CD4-positive, alpha-beta T cell treated with Interleukin-15 for 1 hour (primary cell): Measurements from ENCODE around the gene ZBTB7C.

Experiments used
- DNase-seq: peaks from one replicate; pipeline ENCODE4 v3.0.0-alpha.2; 2020

ZBTB7C gene

DNA sequence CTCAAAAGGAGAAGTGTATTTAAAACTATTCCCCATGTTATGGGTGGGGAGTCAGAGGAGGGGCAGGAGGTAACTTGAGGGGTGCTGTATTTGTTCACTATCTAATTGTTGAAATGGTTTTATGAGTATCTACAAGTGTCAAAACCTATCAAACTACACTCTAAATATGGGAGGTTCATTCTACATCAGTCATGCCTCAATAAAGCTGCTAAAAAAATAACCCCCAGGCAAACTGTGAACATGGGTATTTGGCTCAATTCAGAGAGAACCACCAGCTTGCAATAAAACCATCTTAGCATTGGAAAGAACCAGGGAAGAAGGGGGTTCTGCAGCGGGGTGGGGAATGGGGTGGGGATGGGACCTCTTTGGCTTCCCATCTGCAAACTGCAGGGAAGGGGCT lies 302.7 kb downstream of the ZBTB7C start:
- DNase-seq, result no peak

DNA sequence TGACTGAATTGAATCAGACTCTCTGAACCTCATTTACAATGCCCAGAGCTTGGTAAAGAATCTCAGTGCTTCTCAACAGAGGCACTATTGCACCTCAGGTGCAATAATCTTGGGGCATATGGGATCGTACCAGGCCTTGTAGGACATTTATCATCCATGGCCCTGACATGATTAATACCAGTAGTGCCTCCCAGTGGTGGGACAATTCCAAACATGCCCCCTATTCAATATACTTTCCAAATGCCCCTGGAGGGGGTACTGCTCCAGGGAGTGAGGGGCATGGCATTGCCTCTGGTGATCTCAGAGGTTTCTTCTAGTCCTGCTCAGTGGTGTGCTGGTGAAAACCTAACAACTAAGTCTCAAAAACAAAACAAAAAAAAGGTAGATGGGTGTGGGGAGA lies 303.9 kb downstream of the ZBTB7C start:
- DNase-seq, result no peak

DNA sequence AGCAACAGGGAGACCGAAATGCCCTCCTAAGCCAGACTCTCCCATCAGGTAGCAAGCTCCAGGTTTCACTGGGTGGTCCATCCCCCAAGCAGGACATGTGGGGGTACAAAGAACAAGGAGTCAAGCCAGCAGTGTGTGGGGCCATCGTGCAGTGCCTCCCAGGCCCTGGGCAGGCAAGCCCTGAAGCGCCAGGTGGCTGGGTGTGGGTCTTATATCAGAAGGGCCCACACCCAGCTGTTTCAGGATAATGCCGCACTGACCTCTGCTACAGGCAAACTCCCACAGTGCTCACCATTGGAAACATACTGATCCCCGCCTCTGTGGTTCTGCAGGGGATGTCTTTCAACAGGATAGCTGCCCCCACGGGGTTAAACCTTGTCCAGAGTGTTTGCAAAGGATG lies 304.5 kb downstream of the ZBTB7C start:
- no peak for DNase-seq

DNA sequence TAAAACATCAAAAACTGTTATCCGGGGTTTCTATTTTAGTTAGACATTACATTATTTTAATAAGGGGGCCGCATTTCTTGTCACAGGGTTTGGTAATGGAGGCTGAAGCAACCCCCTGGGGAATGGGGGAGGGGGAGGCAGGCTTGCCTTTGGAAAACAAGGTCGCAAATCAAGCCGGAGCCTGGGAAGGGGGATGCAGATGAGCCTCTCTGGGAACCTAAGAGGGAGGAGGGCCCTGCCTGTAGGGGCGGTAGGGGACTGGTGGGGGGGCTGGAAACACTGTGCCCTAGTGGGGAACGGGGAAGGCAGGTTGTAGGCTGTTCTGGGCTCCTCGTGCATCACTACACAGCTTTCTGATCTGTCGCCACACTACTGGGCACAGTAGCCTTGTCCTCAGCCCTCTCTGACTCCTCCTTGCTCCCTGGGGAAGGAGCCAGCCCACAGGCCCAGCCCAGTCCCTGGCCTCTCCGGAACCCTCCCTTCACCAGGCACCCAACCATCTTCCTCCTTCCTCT lies 308.5 kb downstream of the ZBTB7C start:
- DNase-seq, result no peak

DNA sequence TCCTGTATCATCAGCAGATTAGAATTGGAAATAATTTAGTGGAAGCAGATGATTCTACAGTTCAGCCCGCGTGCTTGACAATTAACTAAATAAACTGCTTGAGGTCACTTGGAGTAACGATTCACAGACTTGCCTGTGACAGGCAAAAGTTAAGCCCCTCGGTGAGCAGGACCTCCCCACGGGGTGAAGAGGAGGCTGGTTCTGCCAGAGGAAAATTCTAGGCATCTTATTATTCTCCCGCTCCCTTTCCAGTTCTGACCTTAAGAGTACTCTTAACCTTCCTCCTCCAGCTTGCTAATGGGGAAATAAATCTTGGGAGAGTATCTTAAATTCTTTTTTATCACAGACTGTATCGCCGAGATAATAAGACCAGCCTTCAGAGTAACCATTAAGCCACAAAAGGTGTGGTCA lies 309.0 kb downstream of the ZBTB7C start:
- no peak for DNase-seq

DNA sequence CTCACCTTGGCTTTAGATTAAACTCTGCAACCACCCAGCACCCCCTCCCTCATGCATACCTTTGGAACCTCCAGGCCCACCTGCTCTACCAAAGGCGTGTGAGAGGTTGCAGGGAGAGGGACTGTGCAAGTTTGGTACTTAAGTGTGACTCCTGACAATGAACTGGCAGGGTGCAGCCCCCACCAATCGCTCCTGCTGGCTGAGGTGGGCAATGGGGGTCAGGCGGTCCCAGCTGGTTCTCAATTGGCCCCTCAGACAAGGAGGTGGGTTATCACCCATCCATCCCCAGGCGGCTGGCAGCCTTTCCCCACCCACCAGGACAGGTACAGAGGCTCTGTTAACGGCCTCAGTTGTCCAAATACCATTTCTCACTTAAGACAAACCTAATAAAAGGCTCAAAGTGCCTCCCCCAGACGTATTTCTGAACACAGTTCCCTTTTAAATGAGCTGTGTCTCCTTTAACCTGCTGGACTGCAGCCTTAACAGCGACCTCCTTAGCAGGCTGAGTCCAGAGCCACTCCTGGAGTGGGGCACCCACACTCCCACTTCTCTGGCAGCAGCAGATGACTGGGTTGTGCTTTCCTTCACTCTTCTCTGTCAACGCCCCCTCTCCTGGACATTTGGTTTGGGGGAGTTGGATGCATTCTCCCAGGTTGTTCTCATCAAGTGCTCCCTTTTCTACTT lies 309.6 kb downstream of the ZBTB7C start:
- no peak for DNase-seq

DNA sequence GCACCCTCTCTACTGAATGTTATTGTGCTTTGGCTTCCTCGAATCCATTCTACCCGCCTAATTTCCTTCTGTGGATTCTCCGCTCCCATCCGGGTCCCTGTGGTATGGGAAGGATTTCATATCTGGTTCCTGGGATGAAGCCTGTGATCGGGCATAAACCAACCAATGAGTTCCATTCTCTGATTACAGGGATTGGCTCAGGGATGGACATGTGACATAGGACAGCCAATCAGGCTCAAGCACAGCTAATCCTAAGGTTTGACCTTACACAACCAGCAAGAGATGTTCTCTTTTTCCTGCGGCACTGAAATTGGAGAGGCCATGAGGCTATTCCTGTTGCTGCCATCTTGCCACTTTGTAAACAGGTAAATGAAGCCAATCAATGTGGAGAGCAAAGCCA lies 310.6 kb downstream of the ZBTB7C start:
- no peak for DNase-seq

DNA sequence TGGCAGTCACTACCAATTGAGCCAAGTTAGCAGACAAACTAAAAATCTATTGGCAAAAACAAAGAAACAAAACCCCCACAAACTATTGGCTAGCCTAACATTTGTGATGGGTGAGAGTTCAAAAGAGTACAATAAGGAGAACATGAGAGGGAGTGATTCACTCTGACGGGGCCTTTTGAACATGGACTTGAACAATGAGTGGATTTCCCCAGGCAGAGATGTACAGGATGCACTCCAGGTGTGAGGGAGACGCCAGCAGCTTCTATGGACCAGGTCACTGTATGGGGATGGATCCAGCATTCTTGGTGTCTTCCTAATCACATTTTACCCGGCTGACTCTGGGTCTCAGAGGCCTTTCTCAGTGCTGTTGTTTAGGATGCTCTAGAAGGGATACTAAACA lies 311.2 kb downstream of the ZBTB7C start:
- no peak for DNase-seq

DNA sequence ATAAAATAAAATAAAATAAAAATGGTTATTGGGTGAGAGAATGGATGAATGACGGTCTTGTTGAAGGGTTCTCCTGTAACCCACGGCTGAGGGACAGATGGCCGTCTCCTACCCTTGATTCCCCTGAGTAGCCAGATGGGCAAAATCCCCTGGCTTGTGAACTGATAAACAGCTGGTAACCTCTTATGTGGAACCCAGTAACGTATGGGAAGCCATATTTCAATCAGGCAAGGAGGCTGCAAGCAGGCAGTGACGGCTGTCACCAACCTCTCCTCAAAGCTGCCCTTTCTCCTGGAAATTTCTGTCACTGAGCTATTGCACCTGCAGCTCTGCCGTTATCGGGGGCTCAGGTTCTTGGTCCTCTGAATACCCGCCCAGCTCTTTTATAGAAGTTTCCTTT lies 313.5 kb downstream of the ZBTB7C start:
- no peak for DNase-seq

DNA sequence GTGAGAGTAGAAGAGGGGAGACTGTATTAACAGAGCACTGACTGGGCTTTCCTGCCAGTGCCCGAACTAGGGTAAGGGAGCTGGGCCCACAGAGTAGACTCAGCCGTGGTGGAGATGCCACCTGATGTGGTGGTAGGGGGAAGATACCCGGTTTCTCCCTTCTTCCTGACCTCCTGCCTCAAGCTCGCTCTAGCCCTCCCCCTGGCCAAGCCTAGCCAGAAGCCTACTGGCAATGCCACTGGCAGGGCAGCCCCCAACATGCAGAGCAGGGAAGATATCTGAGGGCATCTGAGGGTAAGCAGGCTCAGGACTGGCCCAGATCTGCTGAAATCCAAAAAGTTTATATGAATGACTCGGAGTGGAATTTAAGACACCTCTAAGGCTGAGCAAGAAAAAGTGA lies 316.1 kb downstream of the ZBTB7C start:
- no peak for DNase-seq

DNA sequence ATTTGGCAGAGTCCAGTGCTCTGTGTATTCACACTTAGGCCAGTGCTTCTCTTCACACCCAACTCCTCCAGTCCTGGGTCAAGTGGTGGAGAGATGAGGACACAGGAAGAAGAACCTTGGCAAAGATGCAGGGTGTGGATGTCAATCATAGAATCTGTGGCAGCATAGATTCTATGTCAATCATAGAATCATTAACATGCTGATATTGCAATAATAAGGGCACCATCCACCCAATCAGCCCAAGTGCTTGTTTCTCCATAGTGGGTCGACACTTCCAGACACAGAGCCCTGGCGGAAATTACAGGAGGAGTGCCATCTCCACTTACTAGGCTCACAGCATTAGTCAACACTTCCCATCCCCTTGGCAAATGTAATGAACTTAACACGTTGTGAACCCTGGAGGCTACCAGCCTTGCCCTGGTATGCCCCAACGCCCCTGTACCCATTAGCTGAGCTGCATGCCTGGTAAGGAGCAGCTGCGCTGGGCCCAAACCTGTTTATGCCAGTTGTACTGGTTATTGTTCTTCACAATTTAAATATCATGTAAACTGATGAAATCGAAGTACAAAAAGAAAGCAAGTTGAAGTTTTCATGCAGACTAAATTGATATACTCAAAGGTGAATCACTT lies 317.2 kb downstream of the ZBTB7C start:
- DNase-seq, result no peak

DNA sequence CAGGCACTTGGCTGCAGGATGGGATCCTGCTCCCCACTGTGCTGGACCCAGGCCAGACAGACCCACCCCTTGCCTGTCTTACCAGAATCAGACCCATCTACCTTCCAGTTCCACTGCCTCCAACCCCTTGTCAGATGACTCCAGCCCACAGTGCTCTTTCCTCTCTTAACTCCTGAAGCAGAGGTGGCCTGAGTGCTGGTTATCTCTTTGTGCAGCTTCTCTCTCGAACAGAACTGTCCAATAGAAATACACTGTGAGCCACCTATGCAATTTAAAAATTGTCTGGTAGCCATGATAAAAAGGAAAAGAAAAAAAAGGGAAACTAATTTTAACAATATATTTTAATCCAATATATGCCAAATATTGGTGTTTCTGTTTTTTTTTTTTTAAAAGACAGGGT lies 318.5 kb downstream of the ZBTB7C start:
- no peak for DNase-seq

DNA sequence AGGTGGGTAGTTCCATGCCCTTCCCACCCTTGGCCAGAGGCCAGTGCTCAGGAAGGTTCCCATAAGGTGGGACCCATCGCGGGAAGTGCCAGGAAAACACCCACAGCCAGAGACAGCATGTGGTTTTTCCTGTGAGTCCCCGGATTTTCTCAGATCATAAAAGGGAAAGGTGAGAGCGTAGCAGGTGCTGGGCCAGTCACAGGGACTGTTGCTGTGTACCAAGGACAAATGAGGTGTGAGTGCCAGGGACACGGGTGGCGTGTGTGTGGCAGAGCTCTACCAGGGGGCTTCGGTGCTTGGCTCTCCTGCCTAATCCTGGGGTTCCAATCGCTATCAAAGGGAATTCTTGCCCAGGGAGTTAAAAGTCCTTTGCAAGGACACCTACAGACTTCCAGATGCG lies 319.2 kb downstream of the ZBTB7C start:
- DNase-seq, result no peak

DNA sequence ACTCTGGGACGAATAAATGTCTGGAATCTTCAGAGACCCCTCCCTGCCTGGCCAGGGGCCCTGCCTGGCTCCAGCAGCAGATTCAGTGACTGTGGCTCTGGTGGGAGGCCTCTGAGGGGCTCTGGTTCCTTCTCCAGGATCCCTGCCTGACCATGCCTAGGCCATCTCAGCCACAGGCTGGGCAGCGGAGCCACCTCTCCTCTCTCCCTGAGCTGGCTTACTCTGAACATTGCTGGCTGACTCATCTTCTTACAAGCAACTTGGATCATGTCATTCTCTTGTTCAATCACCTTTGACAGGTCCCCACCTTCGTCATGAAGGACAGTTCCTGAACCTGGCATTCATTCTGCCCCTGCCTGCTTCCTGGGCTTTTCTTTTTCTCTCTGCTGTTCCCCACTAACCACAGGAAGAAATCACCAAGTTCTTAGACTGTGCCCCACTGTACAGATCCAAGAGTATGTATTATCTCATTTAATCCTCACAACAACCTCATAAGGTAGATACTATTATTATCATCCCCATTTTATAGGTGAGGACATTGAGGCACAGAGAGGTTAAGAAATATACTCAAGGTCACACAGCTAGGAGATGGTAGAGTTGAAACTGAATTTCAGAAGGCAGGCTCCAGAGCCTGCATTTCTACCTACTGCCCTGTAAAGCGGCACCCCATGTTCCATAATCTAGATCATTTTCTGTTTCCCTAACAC lies 323.2 kb downstream of the ZBTB7C start:
- DNase-seq, result no peak

DNA sequence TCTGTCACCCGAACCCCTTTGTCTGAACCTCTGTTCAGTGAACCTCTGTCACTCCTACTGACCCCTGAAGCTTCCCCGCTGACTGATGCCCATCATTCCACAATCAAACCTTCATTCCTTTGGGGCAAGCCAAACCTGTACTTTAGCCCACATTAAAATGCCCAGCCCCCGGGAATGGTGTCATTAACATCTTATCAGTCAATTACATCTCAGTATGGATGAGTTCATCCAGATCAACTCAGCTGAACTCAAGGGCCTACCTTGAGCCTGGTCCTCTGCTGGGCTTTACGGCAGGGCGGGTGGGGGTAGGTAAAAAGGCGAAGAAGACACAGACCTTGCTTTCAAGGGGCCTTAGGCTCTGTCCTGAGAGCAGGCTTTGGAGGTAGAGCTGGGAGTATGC lies 324.3 kb downstream of the ZBTB7C start:
- DNase-seq, result no peak

DNA sequence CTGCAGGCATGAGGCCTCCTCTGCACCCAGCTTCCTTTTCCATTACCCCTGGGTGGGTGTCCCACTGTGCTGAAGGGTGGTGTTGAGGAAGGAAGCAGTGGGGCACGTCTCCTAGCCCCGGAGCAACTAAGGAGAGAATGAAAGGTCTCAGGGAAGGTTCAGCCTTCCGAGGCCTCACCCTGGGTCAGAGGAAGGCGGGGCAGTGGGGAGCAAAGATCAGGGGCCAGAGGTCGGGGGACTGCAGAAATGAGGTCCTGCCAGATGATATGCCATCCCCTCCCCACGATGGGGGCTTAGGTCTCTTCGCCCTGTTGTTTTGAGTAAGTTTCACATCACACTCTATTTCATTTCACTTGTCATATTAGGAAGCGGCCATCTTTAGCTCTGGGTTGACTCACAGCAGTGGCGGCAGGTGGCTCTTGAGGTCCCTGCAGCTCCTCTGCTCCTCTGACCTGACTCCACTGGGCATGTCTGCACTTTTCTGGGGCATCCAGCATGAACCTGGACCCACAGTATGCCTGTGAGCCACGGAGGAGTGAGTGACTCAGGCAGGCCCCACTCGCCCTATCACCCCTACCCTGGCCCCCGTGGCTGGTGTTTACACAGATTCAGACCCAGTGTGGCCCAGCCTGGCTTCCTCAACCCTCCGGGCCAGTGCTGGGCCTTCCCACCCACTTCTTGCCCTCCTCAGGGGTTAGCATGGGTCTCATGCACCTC lies 325.0 kb downstream of the ZBTB7C start:
- DNase-seq, result no peak

DNA sequence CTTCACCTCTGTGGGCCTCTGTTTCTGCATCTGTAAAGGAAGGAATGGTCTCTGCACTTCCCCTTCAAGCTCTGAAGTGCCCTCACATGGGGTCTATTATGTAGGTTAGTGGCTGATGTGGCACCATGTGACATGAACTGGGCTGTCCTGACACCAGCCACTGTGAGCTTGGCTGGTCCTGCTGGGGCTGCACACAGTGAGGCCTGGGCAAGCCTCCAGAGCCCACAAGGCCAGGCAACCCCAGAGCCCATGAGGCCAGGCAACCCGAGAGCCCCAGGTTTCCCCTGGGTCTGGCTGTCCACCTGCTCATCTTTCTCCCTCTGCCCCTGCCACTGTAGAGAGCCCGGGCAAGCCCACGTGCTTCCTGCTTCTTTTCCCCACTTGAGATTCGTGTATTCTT lies 328.6 kb downstream of the ZBTB7C start:
- no peak for DNase-seq

DNA sequence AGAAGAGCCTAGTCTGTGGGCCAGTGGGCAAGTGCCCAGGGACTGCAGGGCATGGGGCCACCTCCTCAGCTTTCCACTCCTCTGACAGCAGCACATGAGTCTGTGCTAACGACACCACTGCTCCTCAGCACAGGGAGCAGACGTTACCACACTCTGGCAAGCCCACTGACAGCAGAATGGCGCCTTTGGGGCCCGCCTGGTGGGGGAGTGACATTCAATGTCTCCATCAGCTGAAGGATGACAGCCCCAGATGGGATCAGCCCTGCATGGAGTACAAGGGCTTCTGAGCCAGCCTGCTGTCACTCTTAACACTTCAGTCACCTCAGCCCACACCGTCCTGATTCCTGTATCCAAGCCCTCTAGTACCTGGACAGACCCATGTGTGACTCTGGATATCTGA lies 329.3 kb downstream of the ZBTB7C start:
- DNase-seq, result no peak

DNA sequence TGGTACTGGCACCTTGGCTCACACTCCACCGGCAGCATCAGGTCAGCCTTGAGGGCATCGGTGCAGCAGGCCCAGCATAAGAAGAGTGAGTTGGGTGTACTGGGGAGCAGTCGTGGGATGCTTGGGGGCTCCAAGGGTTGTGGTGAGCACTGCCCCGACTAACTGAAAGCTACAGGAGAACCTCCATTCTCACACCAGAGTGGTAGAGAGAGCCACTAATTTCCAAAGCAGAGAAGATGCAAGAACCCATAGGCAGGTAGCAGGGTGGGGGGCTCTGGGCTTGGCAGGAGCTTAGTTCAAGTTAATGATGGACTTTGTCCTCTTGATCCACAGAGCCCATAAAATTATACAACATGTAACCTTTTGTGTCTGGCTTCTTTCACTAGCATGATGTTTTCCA lies 330.7 kb downstream of the ZBTB7C start:
- DNase-seq, result no peak

DNA sequence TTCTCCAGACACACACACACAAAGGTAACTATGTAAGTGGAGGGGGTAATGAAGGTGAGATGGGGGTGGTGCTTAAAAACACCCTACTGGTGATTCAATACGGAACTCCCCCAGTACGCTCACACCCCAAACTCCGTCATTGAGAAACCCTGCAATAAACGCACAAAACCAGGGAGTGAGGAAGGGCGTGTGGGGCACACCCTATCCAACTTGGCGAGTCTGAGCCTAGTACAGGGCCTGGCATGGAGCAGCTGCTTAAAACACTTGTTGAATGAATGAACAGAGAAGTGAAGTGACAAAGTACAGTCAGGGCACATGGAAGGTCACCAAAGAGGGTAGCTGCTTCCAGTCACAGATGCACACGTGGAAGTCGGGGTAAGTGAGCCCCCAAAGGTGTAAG lies 331.9 kb downstream of the ZBTB7C start:
- DNase-seq, result no peak

DNA sequence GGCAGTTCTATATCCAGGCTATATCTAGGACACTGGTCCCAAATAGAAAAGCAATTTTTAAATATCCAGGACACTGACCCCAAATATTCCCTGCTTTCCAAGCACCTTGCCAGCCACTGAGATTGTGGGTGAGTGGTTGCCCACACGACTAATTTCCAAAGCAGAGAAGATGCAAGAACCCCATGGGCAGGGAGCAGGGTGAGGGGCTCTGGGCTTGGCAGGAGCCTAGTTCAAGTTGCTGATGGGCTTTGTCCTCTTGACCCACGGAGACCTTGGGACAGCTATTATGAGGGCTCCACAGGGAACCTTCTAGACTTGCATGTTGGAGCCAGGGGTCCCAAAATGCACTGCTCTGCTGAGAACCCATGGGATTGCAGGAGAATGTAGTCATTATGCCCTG lies 332.7 kb downstream of the ZBTB7C start:
- DNase-seq, result no peak

DNA sequence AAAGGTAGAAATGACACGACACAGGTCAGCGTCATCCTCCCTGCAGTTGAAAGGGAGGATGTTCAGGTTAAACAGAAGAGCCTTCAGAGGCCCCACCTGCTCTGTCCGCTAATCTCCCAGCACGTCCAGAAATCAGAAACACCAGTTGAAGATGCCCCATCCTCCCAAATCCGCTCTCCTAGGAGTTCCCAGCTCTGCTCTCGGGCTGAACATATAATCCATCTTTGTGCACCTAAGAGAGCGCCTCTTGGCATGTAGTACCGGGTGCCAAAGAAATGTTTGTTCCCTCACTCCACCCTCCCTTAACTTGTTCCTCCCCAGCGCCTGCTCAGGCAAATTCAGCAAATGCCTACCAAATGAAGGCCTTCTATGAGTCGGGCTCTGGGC lies 333.5 kb downstream of the ZBTB7C start:
- DNase-seq, result no peak

DNA sequence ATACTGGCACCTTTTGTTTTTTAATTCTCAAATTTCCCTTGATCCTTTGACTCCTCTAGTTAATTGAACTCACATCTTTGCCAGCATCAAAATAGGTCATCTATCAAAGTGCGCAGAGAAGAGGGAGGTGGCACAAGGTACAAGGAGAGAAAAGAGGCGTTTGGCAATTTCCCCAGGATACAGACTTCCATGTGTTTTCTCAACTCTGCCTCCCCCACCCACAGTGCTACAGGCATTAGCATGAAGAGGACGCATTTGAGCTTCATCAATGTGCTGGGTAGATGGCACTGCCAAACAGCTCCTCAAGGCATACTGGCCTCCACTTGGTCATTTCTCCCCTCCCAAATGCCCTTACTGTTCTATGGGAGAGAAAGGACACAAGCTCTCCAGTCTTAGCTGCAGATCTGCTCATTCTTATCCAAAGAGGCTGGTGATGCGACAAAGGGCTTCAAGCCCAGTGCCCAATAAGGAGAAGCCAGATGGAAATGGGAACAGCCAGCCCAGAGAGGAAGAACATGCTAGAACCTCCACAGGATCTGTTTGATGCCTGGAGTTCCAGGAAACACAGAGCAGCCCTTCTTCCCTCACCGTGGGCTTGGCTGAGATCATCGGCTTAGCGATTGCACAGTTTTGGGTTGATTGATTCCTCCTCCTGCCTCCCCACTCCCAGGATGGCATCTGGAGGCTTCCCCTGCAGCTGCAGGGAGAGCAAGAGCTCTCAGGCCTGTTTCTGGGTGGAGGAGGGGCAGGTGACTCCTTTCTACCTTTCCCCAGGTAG lies 334.1 kb downstream of the ZBTB7C start:
- no peak for DNase-seq
